Endothelial cell of umbilical vein (primary cell): ENCODE data around the gene CLEC11A. TPM values are rescaled to one million over a fixed set of nuclear protein-coding genes. Genes with fewer than 3 reads are reported as not detected.

Experiments
- BruUV-seq: library from RNA; stranded (reverse); fragments of 400-500 nt; replicated peaks from 2 replicates; lab custom pipeline; 2021; lab: Mats Ljungman, UMichigan
- CTCF ChIA-PET: fragments of 300-600, 350-600 bp; sonication (Branson Sonifier 250); formaldehyde crosslinking; loops from one replicate; lab custom pipeline; 2021; ENCODE audit warnings: antibody characterized with exemption, inconsistent platforms; lab: Charles Lee
- POLR2A ChIA-PET: fragments of 300-600, 350-600 bp; sonication (Branson Sonifier 250); formaldehyde crosslinking; loops from one replicate; lab custom pipeline; 2021; ENCODE audit warnings: antibody characterized with exemption, inconsistent platforms; lab: Charles Lee
- DNase-seq: peaks from one replicate; pipeline ENCODE4 v3.0.0-alpha.2; 2011; ENCODE audit warnings: low read depth, low spot score
- FAIRE-seq: peaks from 2 replicates; lab custom pipeline; 2011; peaks lifted over from hg19 to GRCh38; lab: Jason Lieb, UNC
- H2AFZ ChIP-seq: 2 replicates; pipeline ENCODE4 v1.6.0; 2012; ENCODE audit warnings: low read depth, low read length, control low read depth, inconsistent platforms
- H3K27ac ChIP-seq: 2 replicates; pipeline ENCODE4 v1.5.1; 2011; ENCODE audit warnings: low read depth, mild to moderate bottlenecking, control low read depth, low read length, moderate library complexity; ENCODE audit not compliant: insufficient read depth
- H3K27me3 ChIP-seq, 2 experiments: 2 replicates each; pipeline versions ENCODE4 v1.6.0 to v1.6.1; 2011; ENCODE audit warnings: low read length in 2 of 2, mixed read lengths in 1 of 2; ENCODE audit not compliant: control insufficient read depth in 2 of 2, insufficient read depth in 2 of 2
- H3K36me3 ChIP-seq, 2 experiments: 2 replicates in 1 of 2; 3 replicates in 1 of 2; pipeline ENCODE4 v1.5.1; 2011; ENCODE audit warnings: low read length in 2 of 2, mild to moderate bottlenecking in 1 of 2, moderate library complexity in 1 of 2; ENCODE audit not compliant: control insufficient read depth in 2 of 2, insufficient read depth in 2 of 2; ENCODE audit errors: extremely low read depth in 1 of 2
- H3K4me1 ChIP-seq: 3 replicates; pipeline ENCODE4 v1.5.1; 2011; ENCODE audit warnings: mild to moderate bottlenecking, low read length; ENCODE audit not compliant: control insufficient read depth, insufficient read depth; ENCODE audit errors: extremely low read depth
- H3K4me2 ChIP-seq: 2 replicates; pipeline ENCODE4 v1.6.1; 2011; ENCODE audit warnings: low read length, control low read depth, mixed read lengths; ENCODE audit not compliant: insufficient read depth
- H3K4me3 ChIP-seq, 3 experiments: fragments of 200-600 bp in 1 of 3; sonication (generic), shearing (Covaris generic) in 1 of 3; replicated peaks in 1 of 3; 2 replicates each; pipeline ENCODE4 v1.5.1; 2011 to 2016; ENCODE audit warnings: control low read depth in 3 of 3, low read length in 3 of 3, mild to moderate bottlenecking in 2 of 3, inconsistent platforms in 1 of 3, low read depth in 1 of 3, moderate library complexity in 1 of 3; ENCODE audit not compliant: insufficient read depth in 1 of 3
- H3K79me2 ChIP-seq: 2 replicates; pipeline ENCODE4 v1.6.0; 2012; ENCODE audit warnings: low read length, inconsistent platforms; ENCODE audit not compliant: control insufficient read depth, insufficient read depth
- H3K9ac ChIP-seq: replicated peaks from 2 replicates; pipeline ENCODE3; 2011; ENCODE audit warnings: low read length, control low read depth; ENCODE audit not compliant: insufficient read depth; ENCODE audit errors: extremely low read depth
- H3K9me1 ChIP-seq: replicated peaks from 3 replicates; pipeline ENCODE4 v1.6.0; 2011; ENCODE audit warnings: mild to moderate bottlenecking, low read length; ENCODE audit not compliant: control insufficient read depth, insufficient read depth; ENCODE audit errors: extremely low read depth
- H3K9me3 ChIP-seq: replicated peaks from 2 replicates; pipeline ENCODE4 v1.5.1; 2012; ENCODE audit warnings: low read length, inconsistent platforms; ENCODE audit not compliant: control insufficient read depth, insufficient read depth
- H4K20me1 ChIP-seq: replicated peaks from 2 replicates; pipeline ENCODE3; 2011; ENCODE audit warnings: mild to moderate bottlenecking, low read length; ENCODE audit not compliant: control insufficient read depth, insufficient read depth; ENCODE audit errors: extremely low read depth
- CTCF ChIP-seq, 2 donors: IDR thresholded peaks; 1 replicate in 1 of 2; 2 replicates in 1 of 2; pipeline ENCODE4 v1.5.1; 2011; ENCODE audit warnings: low read length in 2 of 2, mild to moderate bottlenecking in 2 of 2, moderate library complexity in 2 of 2, control low read depth in 1 of 2, inconsistent platforms in 1 of 2, low read depth in 1 of 2; ENCODE audit not compliant: insufficient read depth in 1 of 2; ENCODE audit errors: extremely low read depth in 1 of 2
- EZH2 ChIP-seq: IDR thresholded peaks from 2 replicates; pipeline ENCODE4 v1.6.1; 2012; ENCODE audit warnings: borderline replicate concordance, low read depth, mild to moderate bottlenecking, moderate library complexity, low read length, inconsistent platforms; ENCODE audit not compliant: severe bottlenecking
- FOS ChIP-seq: IDR thresholded peaks from 2 replicates; pipeline ENCODE4 v1.6.1; 2011; ENCODE audit warnings: mild to moderate bottlenecking, low read length, moderate library complexity, borderline replicate concordance; ENCODE audit not compliant: insufficient read depth
- GATA2 ChIP-seq: IDR thresholded peaks from 2 replicates; pipeline ENCODE4 v1.7.0; 2011; ENCODE audit warnings: low read depth, mild to moderate bottlenecking, moderate library complexity, mixed read lengths, low read length; ENCODE audit not compliant: insufficient read length, insufficient read depth
- JUN ChIP-seq: IDR thresholded peaks from 2 replicates; pipeline ENCODE4 v1.6.1; 2011; ENCODE audit warnings: borderline replicate concordance, low read depth; ENCODE audit not compliant: insufficient read length, insufficient read depth
- MAX ChIP-seq: IDR thresholded peaks from 2 replicates; pipeline ENCODE4 v1.6.1; 2011; ENCODE audit not compliant: insufficient read depth, insufficient read length
- MYC ChIP-seq: IDR thresholded peaks from one replicate; pipeline ENCODE4 v1.6.1; 2011; ENCODE audit warnings: mild to moderate bottlenecking, low read depth, low read length
- POLR2A ChIP-seq: IDR thresholded peaks from 2 replicates; pipeline ENCODE4 v1.6.1; 2012; ENCODE audit warnings: low read depth, mild to moderate bottlenecking, control low read depth, low read length
- POLR2AphosphoS5 ChIP-seq: IDR thresholded peaks from 2 replicates; pipeline ENCODE4 v1.6.1; 2012; ENCODE audit warnings: low read depth, mild to moderate bottlenecking, control low read depth, low read length, moderate library complexity; ENCODE audit not compliant: insufficient read depth
- dilution Hi-C: fragments of 300-500 bp; cut with MboI; formaldehyde crosslinking; loops from one replicate; pipeline ENCODE4 v1.15.0; 2019; ENCODE audit warnings: low sequenced_read_pairs; ENCODE audit not compliant: extremely low pct_ligation_motif_present
- intact Hi-C: fragments of 100-400 bp; cut with micrococcal nuclease; formaldehyde crosslinking; loops from one replicate; pipeline ENCODE4 v1.10.0; 2022
- polyA plus RNA-seq, 4 experiments: library from polyadenylated mRNA; depleted of rRNA in 3 of 4; stranded (reverse) in 3 of 4; unstranded in 1 of 4; fragments of >200 nt; gene quantifications; 2 replicates each; pipeline versions ENCODE4 v1.2.1 to v1.2.3, GENCODE V29; 2011 to 2012; ENCODE audit warnings: missing spikeins in 1 of 4
- total RNA-seq: library from RNA; stranded (reverse); gene quantifications from 2 replicates; pipeline ENCODE4 v1.2.3, GENCODE V29; 2021

CLEC11A gene
- total and polyA plus RNA-seq, 2 donors (not counting 3 experiments of a cell fraction or from before 2014, with no cell fraction given) = 10.4 to 30.1 TPM

- Histone ChIP-seq H3K27ac (no peak overlapping the region), H3K79me2 (no peaks in the 10 kb centered on the region), H3K9ac (no peak overlapping the region), H3K27me3 (no peaks in the 10 kb centered on the region), H3K4me1 (no peaks in the 10 kb centered on the region), H4K20me1 (no peaks in the 10 kb centered on the region), H3K9me3 (no peaks in the 10 kb centered on the region), H3K36me3 (no peaks in the 10 kb centered on the region), H3K4me3 (no peak overlapping the region), H2AFZ (no peak overlapping the region), H3K4me2 (no peak overlapping the region), H3K9me1 (no peaks in the 10 kb centered on the region)
- intact Hi-C loops = loop anchor here (2.0 kb wide), 1 partner anchor 45 kb away; no protein-coding TSS in a partner anchor
- ChIA-PET CTCF (no interaction called here), POLR2A (no interaction called here)
- peak; percentile 84 for DNase-seq
- dilution Hi-C loops = no loop called here
- no TSS peak for BruUV-seq
- FAIRE-seq = peak; percentile 89
- TF ChIP-seq CTCF (IDR thresholded peaks at IDR 0.05; ENCODE audit: extremely low read depth in 1 of 2, insufficient read depth in 1 of 2, low read depth in 1 of 2, low read length in 2 of 2) (no peak), POLR2A (no peak), JUN (peak; percentile 40), POLR2AphosphoS5 (no peak), EZH2 (no peak), GATA2 (no peak), MAX (peak; percentile 11), FOS (no peak), MYC (no peak)
Observed at GRCh38 chr19:50679177-50680125, 43.7 kb upstream of the CLEC11A start.
